Measurements from ENCODE around the gene TNNT2.

The TNNT2 gene

GRCh38 chr1:201391651-201392511 is 14.4 kb upstream of the TNNT2 start:
- H3K27me3 ChIP-seq (replicated peaks; ENCODE audit: control insufficient read depth, insufficient read depth, low read length): no peaks in the 10 kb centered on the region; the same call in 1 of the 2 replicates
- TF ChIP-seq CTCF (IDR thresholded peaks at IDR 0.05; ENCODE audit: insufficient read depth, low read length, poor library complexity, severe bottlenecking): no peak
- no peak for DNase-seq (ENCODE audit: extremely low read depth, insufficient read length)
- no peaks in the 10 kb centered on the region for H3K36me3 ChIP-seq (ENCODE audit: control insufficient read depth, insufficient read depth, low read length)
- no peak overlapping the region for H3K4me3 ChIP-seq (replicated peaks; ENCODE audit: low read depth, low read length)

- no peaks in the 10 kb centered on the region; the same call in 1 of the 2 replicates for H3K27me3 ChIP-seq (replicated peaks; ENCODE audit: control insufficient read depth, insufficient read depth, low read length)
- H3K4me3 ChIP-seq (replicated peaks; ENCODE audit: low read depth, low read length): no peak overlapping the region
- TF ChIP-seq CTCF (IDR thresholded peaks at IDR 0.05; ENCODE audit: insufficient read depth, low read length, poor library complexity, severe bottlenecking): no peak
- no peaks in the 10 kb centered on the region for H3K36me3 ChIP-seq (ENCODE audit: control insufficient read depth, insufficient read depth, low read length)
- no peak for DNase-seq (ENCODE audit: extremely low read depth, insufficient read length)
Observed at GRCh38 chr1:201391225-201391624, 13.7 kb upstream of the TNNT2 start.

GRCh38 chr1:201389051-201389450 is 11.6 kb upstream of the TNNT2 start:
- H3K4me3 ChIP-seq (replicated peaks; ENCODE audit: low read depth, low read length): no peak overlapping the region
- no peak for DNase-seq (ENCODE audit: extremely low read depth, insufficient read length)
- no peaks in the 10 kb centered on the region for H3K36me3 ChIP-seq (ENCODE audit: control insufficient read depth, insufficient read depth, low read length)
- TF ChIP-seq CTCF (IDR thresholded peaks at IDR 0.05; ENCODE audit: insufficient read depth, low read length, poor library complexity, severe bottlenecking): no peak
- no peaks in the 10 kb centered on the region; the same call in 1 of the 2 replicates for H3K27me3 ChIP-seq (replicated peaks; ENCODE audit: control insufficient read depth, insufficient read depth, low read length)

- no peak for DNase-seq (ENCODE audit: extremely low read depth, insufficient read length)
- no peak for TF ChIP-seq CTCF (IDR thresholded peaks at IDR 0.05; ENCODE audit: insufficient read depth, low read length, poor library complexity, severe bottlenecking)
- Histone ChIP-seq H3K4me3 (replicated peaks; ENCODE audit: low read depth, low read length) (no peak overlapping the region), H3K27me3 (replicated peaks; ENCODE audit: control insufficient read depth, insufficient read depth, low read length) (peaks cover 2% of the 10 kb centered on the region), H3K36me3 (ENCODE audit: control insufficient read depth, insufficient read depth, low read length) (no peaks in the 10 kb centered on the region)
Observed at GRCh38 chr1:201386208-201386607, 8.7 kb upstream of the TNNT2 start.

- Histone ChIP-seq H3K36me3 (ENCODE audit: control insufficient read depth, insufficient read depth, low read length) (no peaks in the 10 kb centered on the region), H3K27me3 (replicated peaks; ENCODE audit: control insufficient read depth, insufficient read depth, low read length) (peaks cover 2% of the 10 kb centered on the region), H3K4me3 (replicated peaks; ENCODE audit: low read depth, low read length) (no peak overlapping the region)
- no peak for DNase-seq (ENCODE audit: extremely low read depth, insufficient read length)
- TF ChIP-seq CTCF (IDR thresholded peaks at IDR 0.05; ENCODE audit: insufficient read depth, low read length, poor library complexity, severe bottlenecking): peak; percentile 92
Observed at GRCh38 chr1:201385299-201385891, 7.9 kb upstream of the TNNT2 start.

Data from GM06990 (cell line).